ENCODE measurements around the gene EML2.

DNA sequence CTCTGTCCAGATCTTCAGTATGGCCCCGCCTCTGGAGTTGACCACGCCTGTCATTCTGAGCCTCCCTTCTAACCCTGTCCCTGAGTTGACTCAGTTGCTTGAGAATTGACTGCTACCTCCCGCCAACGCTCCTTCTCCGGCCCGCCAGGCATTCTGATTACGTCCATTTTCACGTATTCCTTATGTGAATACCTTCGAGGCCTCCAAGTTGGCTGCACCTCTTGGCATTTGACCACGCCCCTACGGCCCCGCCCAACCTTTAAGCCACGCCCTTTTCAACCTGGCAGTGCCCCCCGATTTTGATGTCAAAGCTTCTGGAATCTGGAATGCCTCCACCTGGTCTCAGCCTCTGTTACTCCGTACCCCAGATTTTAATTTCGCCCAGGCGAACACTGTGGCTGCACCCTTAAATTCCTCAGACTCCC is 1.7 kb upstream of the EML2 start:
- TF ChIP-seq YY2 (tag by site-specific recombination; IDR thresholded peaks at IDR 0.05): no peak
- TF ChIP-seq, protein P1, sequence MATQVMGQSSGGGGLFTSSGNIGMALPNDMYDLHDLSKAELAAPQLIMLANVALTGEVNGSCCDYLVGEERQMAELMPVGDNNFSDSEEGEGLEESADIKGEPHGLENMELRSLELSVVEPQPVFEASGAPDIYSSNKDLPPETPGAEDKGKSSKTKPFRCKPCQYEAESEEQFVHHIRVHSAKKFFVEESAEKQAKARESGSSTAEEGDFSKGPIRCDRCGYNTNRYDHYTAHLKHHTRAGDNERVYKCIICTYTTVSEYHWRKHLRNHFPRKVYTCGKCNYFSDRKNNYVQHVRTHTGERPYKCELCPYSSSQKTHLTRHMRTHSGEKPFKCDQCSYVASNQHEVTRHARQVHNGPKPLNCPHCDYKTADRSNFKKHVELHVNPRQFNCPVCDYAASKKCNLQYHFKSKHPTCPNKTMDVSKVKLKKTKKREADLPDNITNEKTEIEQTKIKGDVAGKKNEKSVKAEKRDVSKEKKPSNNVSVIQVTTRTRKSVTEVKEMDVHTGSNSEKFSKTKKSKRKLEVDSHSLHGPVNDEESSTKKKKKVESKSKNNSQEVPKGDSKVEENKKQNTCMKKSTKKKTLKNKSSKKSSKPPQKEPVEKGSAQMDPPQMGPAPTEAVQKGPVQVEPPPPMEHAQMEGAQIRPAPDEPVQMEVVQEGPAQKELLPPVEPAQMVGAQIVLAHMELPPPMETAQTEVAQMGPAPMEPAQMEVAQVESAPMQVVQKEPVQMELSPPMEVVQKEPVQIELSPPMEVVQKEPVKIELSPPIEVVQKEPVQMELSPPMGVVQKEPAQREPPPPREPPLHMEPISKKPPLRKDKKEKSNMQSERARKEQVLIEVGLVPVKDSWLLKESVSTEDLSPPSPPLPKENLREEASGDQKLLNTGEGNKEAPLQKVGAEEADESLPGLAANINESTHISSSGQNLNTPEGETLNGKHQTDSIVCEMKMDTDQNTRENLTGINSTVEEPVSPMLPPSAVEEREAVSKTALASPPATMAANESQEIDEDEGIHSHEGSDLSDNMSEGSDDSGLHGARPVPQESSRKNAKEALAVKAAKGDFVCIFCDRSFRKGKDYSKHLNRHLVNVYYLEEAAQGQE (tag by site-specific recombination; IDR thresholded peaks at IDR 0.05): no peak
